GM21528 (cell line): ENCODE data around the gene CFAP58.
A peak's percentile ranks its signal among the peaks of the same experiment; 100 is the strongest.

Source experiments
- ATAC-seq: cut with Tn5 transposase; IDR thresholded peaks from one replicate; pipeline ENCODE4 v1.9.1; 2021; ENCODE audit warnings: mild to moderate bottlenecking, moderate library complexity; ENCODE audit not compliant: unreplicated experiment, low FRiP score

The CFAP58 gene

GRCh38 chr10:104353325-104354048, at the start of gene CFAP58:
TSS of gene CFAP58 (plus strand) at chr10:104353833. CDS start at chr10:104353898, 65 bp downstream.
- ATAC-seq, result peak; percentile 58

- no peak for ATAC-seq
These were observed 49.3 kb upstream of the CFAP58 start for GRCh38 chr10:104304356-104304745.

- no peak for ATAC-seq
These were observed 48.7 kb upstream of the CFAP58 start for GRCh38 chr10:104304927-104305326.

GRCh38 chr10:104306897-104307296, 46.7 kb upstream of the CFAP58 start:
- ATAC-seq, result no peak

- no peak for ATAC-seq
These were observed 45.8 kb upstream of the CFAP58 start for GRCh38 chr10:104307576-104308438.

GRCh38 chr10:104308439-104308903, 45.2 kb upstream of the CFAP58 start:
- peak; percentile 82 for ATAC-seq

GRCh38 chr10:104309980-104310978, 43.4 kb upstream of the CFAP58 start:
- ATAC-seq, result no peak

GRCh38 chr10:104311184-104311720, 42.4 kb upstream of the CFAP58 start:
- no peak for ATAC-seq

GRCh38 chr10:104314591-104315485, 38.8 kb upstream of the CFAP58 start:
- ATAC-seq, result no peak

- ATAC-seq, result no peak
These were observed 38.1 kb upstream of the CFAP58 start for GRCh38 chr10:104315486-104315921.

GRCh38 chr10:104316321-104317099, 37.1 kb upstream of the CFAP58 start:
- no peak for ATAC-seq

- ATAC-seq, result no peak
These were observed 36.3 kb upstream of the CFAP58 start for GRCh38 chr10:104317269-104317710.

- no peak for ATAC-seq
These were observed 35.8 kb upstream of the CFAP58 start for GRCh38 chr10:104317726-104318299.

GRCh38 chr10:104318326-104318725, 35.3 kb upstream of the CFAP58 start:
- ATAC-seq, result no peak

- no peak for ATAC-seq
These were observed 34.6 kb upstream of the CFAP58 start for GRCh38 chr10:104318810-104319741.

GRCh38 chr10:104321226-104321625, 32.4 kb upstream of the CFAP58 start:
- ATAC-seq, result no peak
